Esophagus muscularis mucosa (tissue), 4 donors: ENCODE data around the gene MYO1D.

Experiments used
- EP300 ChIP-seq: sonication (generic); formaldehyde crosslinking; IDR thresholded peaks from one replicate; pipeline ENCODE4 v1.6.1; 2017; ENCODE audit warnings: antibody characterized with exemption
- POLR2A ChIP-seq: fragments of 450-650 bp; IDR thresholded peaks from one replicate; pipeline ENCODE4 v1.6.1; 2017; ENCODE audit warnings: antibody characterized with exemption, moderate library complexity, mild to moderate bottlenecking, low read depth
- POLR2AphosphoS5 ChIP-seq, 2 donors: sonication (generic); formaldehyde crosslinking; IDR thresholded peaks; one replicate each; pipeline ENCODE4 v1.6.1; 2017; ENCODE audit warnings: antibody characterized with exemption in 2 of 2
- TF ChIP-seq, protein P1 (sequence below), 3 experiments: fragments of 200-600 bp in 2 of 3; fragments of 450-650 bp in 1 of 3; sonication (generic) in 2 of 3; IDR thresholded peaks; one replicate each; pipeline ENCODE4 v1.5.1; 2017 to 2019; ENCODE audit warnings: antibody characterized with exemption in 3 of 3, mild to moderate bottlenecking in 2 of 3, moderate library complexity in 1 of 3

DNA sequence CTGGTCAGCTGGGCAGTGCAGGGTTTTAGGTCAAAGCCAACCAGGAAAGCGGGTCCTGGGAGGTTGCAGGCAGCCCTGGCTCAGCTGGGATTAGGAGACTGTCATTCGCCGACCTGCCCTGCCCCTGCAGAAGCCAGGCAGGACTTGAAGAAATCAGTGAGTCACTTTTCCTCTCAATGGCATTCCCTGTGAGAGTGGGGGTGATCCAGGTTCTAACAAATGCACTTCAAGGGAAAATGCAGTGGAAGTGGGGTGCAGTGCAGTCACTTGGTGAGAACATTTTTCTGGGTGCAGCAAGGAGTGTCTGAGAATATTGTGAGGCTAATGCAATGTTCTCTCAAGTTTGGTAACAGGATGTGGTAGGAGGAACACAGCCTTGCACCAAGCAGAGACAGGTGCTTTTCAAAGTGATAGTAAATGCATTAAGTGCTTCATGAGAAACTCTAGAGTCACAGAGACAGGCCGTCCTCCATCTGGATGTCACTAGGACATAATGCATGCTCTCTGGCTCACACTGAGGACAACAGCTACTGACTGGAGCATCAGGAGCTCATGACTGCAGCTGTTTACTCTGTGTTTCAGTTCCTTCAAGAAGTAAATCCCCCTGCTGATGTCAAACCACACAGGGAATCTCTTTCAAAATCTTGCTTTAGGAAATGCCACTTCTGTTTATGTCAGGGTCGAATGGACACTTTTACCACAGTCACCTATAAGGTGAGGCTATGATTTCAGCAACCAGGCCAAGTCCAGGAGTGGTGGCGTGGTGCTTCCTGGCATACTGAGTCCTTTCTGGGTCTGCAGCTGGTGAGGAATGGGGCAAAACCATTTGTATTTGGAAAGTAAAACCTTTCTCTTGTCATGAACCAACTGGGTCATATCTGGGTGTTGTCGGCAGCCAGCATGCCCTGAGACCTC, 373.4 kb downstream of the MYO1D start:
- TF ChIP-seq, protein P1, sequence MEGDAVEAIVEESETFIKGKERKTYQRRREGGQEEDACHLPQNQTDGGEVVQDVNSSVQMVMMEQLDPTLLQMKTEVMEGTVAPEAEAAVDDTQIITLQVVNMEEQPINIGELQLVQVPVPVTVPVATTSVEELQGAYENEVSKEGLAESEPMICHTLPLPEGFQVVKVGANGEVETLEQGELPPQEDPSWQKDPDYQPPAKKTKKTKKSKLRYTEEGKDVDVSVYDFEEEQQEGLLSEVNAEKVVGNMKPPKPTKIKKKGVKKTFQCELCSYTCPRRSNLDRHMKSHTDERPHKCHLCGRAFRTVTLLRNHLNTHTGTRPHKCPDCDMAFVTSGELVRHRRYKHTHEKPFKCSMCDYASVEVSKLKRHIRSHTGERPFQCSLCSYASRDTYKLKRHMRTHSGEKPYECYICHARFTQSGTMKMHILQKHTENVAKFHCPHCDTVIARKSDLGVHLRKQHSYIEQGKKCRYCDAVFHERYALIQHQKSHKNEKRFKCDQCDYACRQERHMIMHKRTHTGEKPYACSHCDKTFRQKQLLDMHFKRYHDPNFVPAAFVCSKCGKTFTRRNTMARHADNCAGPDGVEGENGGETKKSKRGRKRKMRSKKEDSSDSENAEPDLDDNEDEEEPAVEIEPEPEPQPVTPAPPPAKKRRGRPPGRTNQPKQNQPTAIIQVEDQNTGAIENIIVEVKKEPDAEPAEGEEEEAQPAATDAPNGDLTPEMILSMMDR (IDR thresholded peaks at IDR 0.05): no peak
- no peak for TF ChIP-seq POLR2A
- TF ChIP-seq POLR2AphosphoS5 (IDR thresholded peaks at IDR 0.05): no peak
- no peak for TF ChIP-seq EP300
